HG02870 (cell line): Measurements from ENCODE around the gene DNAJC18.

Experiments used
- ATAC-seq: cut with Tn5 transposase; IDR thresholded peaks from one replicate; pipeline ENCODE4 v1.9.1; 2021; ENCODE audit warnings: mild to moderate bottlenecking, moderate library complexity; ENCODE audit not compliant: unreplicated experiment

DNAJC18 gene

DNA sequence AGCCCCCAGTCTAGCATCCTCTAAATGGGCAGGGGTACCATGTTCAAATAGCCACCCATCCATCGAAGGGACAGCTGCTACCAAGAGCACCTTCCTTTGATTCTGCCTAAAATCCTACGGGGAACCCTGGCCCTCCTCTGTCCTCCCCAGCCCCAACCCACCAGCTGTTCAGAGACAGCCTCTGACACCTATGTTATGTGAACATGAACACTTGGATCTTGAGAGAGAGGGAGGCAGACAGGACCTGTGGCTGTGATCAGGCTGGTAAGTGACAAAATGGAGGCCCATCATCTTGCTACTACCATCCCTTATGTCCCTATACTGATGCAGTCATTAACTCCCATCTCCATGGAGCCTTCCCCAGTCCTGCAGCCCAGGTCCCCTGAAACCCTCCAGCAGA, 64.4 kb downstream of the DNAJC18 start:
- ATAC-seq: no peak

DNA sequence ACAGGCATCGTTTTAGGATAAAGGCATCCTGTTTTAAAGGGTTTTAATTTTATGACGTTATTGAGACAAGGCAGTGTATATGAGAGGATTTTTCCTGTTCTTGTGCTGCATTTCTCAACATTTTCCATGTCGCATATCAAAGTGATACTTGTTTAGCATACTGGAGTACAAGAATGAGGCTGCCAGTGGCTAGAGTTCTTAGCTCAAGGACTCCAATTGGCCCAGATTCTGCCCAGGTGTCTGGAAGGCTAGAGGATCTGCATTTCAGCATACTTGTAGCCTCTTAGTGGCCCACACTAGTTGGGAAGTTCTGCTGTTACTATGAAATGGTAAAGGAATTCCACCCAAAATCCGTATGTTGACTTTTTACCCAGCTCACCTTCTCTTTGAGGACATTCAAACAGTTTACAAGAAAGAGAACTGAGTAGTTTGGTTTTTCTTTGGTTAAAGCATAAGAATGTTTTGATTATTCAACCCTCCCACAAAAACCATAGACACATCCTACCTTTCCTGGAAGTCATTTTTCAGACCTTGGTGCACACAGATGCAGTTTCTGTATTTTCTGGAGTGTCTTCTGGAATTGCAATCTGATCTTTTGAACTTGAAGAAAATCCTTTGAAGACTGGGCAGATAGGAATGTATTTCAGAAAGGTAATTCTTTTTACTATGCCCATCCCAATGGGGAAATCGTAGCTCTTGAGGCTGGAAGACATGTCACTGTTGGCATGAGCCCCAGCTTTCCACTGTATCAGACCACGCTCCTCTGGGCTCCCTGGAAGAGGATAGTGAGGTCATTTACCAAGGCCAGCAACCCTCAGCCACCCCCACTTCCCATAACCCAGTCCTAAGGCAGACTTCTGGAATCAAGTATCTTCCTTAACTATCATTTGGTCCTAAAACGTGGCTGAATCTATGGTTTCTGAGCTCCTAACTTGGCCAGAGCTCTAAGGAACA, 67.6 kb downstream of the DNAJC18 start:
- no peak for ATAC-seq

DNA sequence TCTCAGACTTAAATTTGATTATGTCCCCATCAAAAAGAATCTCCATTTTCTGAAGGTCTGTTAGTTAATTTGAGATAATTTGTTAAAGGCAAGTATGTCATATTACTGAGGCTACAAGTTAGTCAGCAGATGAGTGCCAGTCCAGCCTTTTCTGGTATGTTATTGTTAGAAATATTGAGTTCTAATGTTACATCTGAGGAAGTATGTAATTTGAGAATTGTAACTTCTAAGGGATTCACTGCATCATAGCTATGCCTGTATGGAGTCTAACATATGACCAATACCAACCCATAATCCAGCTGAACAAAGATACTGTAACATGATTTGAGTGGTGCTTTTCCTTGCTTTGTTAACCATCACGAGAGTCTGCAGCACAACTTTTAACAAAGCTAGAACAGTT, 70.1 kb downstream of the DNAJC18 start:
- no peak for ATAC-seq

DNA sequence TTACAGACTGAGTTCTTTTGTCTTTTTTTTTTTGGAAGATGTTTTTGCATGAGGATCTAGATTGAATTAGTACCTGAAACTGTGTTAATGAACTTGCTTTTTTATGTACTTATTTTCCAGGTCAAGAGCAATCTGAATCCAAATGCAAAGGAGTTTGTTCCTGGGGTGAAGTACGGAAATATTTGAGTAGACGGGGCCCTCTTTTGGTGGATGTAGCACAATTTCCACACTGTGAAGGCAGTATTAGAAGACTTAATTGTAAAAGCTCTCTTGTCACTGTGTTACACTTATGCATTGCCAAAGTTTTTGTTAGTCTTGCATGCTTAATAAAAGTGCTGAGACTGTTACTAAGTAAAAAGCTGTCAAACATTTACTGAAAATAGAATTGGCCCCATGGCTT, 70.7 kb downstream of the DNAJC18 start:
- ATAC-seq: no peak

DNA sequence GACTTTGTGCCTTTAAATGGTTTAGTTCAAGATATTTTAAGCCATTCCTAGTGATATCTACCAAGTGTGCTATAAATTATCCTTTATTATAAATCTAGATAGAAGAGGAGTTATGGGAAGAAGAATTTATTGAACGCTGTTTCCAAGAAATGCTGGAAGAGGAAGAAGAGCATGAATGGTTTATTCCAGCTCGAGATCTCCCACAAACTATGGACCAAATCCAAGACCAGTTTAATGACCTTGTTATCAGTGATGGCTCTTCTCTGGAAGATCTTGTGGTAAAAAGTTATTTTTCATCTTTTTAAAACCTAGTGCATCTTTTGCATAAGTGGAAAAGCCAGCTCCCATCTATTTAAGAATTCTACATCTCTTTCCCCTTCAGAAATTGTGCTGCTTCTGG, 74.9 kb downstream of the DNAJC18 start:
- ATAC-seq: no peak

DNA sequence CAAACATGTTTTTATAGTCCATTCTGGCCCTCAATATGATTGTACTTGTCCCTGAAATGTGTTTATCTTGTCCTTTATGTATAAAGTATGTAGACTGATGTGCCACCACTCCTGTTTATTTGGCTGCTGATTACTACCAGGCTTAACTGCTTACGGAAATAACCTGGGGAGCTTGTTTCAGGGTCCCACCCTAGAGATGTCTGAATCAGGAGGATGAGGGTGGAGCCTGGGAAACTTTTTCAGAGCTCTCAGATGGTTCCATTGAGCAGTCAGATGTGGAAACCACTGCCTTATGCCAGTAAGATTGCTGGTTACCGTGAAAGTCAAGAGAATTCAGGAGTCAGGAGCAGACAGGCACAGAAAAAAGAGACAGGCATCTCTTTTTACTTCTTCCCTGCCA, 75.4 kb downstream of the DNAJC18 start:
- no peak for ATAC-seq

DNA sequence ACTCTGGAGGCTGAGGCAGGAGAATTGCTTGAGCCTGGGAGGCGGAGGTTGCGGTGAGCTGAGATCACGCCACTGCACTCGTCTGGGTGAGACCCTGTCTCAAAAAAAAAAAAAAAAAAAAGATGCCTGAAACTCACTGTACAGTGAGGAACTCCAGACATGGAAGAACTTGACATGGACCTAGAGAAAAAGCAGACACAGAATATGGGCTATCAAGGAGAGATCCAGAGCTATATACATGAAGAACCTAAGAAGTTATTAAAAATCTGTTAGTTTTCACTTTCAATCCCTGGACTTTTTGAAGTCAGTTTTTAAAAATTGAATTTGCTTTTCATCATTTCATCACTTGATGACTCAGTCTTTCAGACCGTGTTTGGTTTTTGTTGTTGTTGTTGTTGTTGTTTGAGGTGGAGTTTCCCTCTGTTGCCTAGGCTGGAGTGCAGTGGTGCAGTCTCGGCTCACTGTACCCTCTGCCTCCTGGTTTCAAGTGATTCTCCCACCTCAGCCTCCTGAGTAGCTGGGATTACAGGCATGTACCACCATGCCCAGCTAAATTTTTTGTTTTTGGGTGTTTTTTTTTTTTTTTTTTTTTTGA, 77.4 kb downstream of the DNAJC18 start:
- ATAC-seq: no peak

DNA sequence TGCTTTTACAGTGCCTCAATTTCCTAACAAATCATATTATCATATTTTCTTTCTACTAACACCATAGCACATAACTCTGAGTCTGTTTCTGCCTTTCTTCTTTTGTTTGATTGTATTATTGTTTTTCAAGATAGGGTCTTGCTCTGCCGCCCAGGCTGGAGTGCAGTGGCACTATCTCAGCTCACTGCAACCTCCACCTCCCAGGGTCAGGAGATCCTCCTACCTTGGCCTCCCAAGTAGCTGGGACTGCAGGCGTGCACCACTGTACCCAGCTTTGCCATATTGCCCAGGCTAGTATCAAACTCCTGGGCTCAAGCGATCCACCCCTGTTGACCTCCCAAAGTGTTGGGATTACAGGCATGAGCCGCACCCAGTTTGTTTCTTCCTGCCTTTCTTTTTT, 78.9 kb downstream of the DNAJC18 start:
- no peak for ATAC-seq
